SU-DHL-6 (cell line): ENCODE measurements around the gene LPIN1.

Source experiments
- H2AFZ ChIP-seq: fragments of 200-600 bp; sonication (generic); 2 replicates; pipeline ENCODE4 v1.6.1; 2014; ENCODE audit warnings: low read depth, mild to moderate bottlenecking, moderate library complexity, mixed read lengths, antibody characterized with exemption, low read length; ENCODE audit not compliant: severe bottlenecking
- H3F3A ChIP-seq: fragments of 200-600 bp; shearing (Covaris generic); 2 replicates; pipeline ENCODE4 v1.6.0; 2016; ENCODE audit warnings: antibody characterized with exemption, mild to moderate bottlenecking; ENCODE audit not compliant: insufficient read depth
- H3K27ac ChIP-seq: fragments of 200-600 bp; sonication (generic); 2 replicates; pipeline ENCODE4 v1.5.1; 2016; ENCODE audit warnings: low read depth, mild to moderate bottlenecking, low read length, moderate library complexity, mixed read lengths
- H3K27me3 ChIP-seq: fragments of 200-600 bp; sonication (generic), shearing (Covaris generic); 2 replicates; pipeline ENCODE4 v1.6.0; 2014; ENCODE audit warnings: mild to moderate bottlenecking, low read length
- H3K36me3 ChIP-seq: fragments of 200-600 bp; sonication (generic); 2 replicates; pipeline ENCODE4 v1.6.1; 2014; ENCODE audit warnings: mild to moderate bottlenecking, low read length, mixed read lengths
- H3K4me2 ChIP-seq: fragments of 300-600, 200-600 bp; shearing (Covaris generic), sonication (generic); 2 replicates; pipeline ENCODE4 v1.6.0; 2014; ENCODE audit warnings: low read length, low read depth, mild to moderate bottlenecking; ENCODE audit not compliant: poor library complexity, severe bottlenecking
- H3K4me3 ChIP-seq: fragments of 200-600 bp; sonication (generic); 2 replicates; pipeline ENCODE4 v1.5.1; 2014; ENCODE audit warnings: antibody characterized with exemption, low read length, mild to moderate bottlenecking, mixed read lengths; ENCODE audit not compliant: insufficient read depth, poor library complexity, severe bottlenecking
- H3K79me2 ChIP-seq: fragments of 200-600 bp; sonication (generic); 2 replicates; pipeline ENCODE4 v1.6.1; 2014; ENCODE audit warnings: mild to moderate bottlenecking, low read length, moderate library complexity; ENCODE audit not compliant: insufficient read depth
- H3K9ac ChIP-seq: fragments of 200-600 bp; sonication (generic); 2 replicates; pipeline ENCODE4 v1.7.0; 2014; ENCODE audit warnings: mild to moderate bottlenecking, low read length
- H3K9me2 ChIP-seq: fragments of 200-600 bp; sonication (generic); replicated peaks from 2 replicates; pipeline ENCODE4 v1.6.1; 2014; ENCODE audit warnings: low read length; ENCODE audit not compliant: insufficient read depth
- H3K9me3 ChIP-seq: fragments of 200-600 bp; sonication (generic); 2 replicates; pipeline ENCODE4 v1.6.1; 2014; ENCODE audit warnings: low read length, mixed read lengths; ENCODE audit not compliant: insufficient read depth
- H4K20me1 ChIP-seq: fragments of 200-600 bp; sonication (generic); 2 replicates; pipeline ENCODE4 v1.6.1; 2014; ENCODE audit warnings: low read depth, mild to moderate bottlenecking, antibody characterized with exemption, low read length, moderate library complexity, mixed read lengths
- EZH2phosphoT487 ChIP-seq: fragments of 200-600 bp; sonication (generic), shearing (Covaris generic); conservative IDR thresholded peaks from 2 replicates; pipeline ENCODE4 v1.6.1; 2018; ENCODE audit warnings: mild to moderate bottlenecking, antibody characterized with exemption, low read length, moderate library complexity, mixed read lengths
- TF ChIP-seq, protein P1 (sequence below): fragments of 200-600 bp; sonication (generic); IDR thresholded peaks from one replicate; pipeline ENCODE4 v1.5.1; 2017; ENCODE audit warnings: antibody characterized with exemption, mild to moderate bottlenecking, low read length, moderate library complexity; ENCODE audit not compliant: insufficient read depth, poor library complexity, severe bottlenecking

Gene LPIN1

GRCh38 chr2:11829947-11830707 is 83.7 kb downstream of the LPIN1 start:
- Histone ChIP-seq H3F3A (peaks cover 67% of the 10 kb centered on the region), H3K9me2 (no peaks in the 10 kb centered on the region), H3K4me2 (peak overlapping the region; percentile 94), H4K20me1 (no peaks in the 10 kb centered on the region), H3K36me3 (peaks cover 21% of the 10 kb centered on the region; the same call in 1 of the 2 replicates), H3K9ac (peak overlapping the region; percentile 75), H3K27me3 (no peaks in the 10 kb centered on the region), H3K4me3 (peak overlapping the region; percentile 39), H3K9me3 (no peaks in the 10 kb centered on the region), H3K79me2 (no peaks in the 10 kb centered on the region), H3K27ac (peak overlapping the region; percentile 97), H2AFZ (peak overlapping the region; percentile 25)
- TF ChIP-seq, protein P1, sequence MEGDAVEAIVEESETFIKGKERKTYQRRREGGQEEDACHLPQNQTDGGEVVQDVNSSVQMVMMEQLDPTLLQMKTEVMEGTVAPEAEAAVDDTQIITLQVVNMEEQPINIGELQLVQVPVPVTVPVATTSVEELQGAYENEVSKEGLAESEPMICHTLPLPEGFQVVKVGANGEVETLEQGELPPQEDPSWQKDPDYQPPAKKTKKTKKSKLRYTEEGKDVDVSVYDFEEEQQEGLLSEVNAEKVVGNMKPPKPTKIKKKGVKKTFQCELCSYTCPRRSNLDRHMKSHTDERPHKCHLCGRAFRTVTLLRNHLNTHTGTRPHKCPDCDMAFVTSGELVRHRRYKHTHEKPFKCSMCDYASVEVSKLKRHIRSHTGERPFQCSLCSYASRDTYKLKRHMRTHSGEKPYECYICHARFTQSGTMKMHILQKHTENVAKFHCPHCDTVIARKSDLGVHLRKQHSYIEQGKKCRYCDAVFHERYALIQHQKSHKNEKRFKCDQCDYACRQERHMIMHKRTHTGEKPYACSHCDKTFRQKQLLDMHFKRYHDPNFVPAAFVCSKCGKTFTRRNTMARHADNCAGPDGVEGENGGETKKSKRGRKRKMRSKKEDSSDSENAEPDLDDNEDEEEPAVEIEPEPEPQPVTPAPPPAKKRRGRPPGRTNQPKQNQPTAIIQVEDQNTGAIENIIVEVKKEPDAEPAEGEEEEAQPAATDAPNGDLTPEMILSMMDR: no peak
- TF ChIP-seq EZH2phosphoT487: no peak

GRCh38 chr2:11830708-11831301 is 84.4 kb downstream of the LPIN1 start:
- Histone ChIP-seq H3K4me3 (peak overlapping the region; percentile 39), H3K36me3 (peaks cover 16% of the 10 kb centered on the region; the same call in 1 of the 2 replicates), H2AFZ (no peak overlapping the region), H3K9me2 (no peaks in the 10 kb centered on the region), H4K20me1 (no peaks in the 10 kb centered on the region), H3K9ac (peak overlapping the region; percentile 75), H3K4me2 (peak overlapping the region; percentile 94), H3K27me3 (no peaks in the 10 kb centered on the region), H3K9me3 (no peaks in the 10 kb centered on the region), H3F3A (peaks cover 71% of the 10 kb centered on the region), H3K27ac (peak overlapping the region; percentile 97), H3K79me2 (no peaks in the 10 kb centered on the region)
- TF ChIP-seq EZH2phosphoT487: no peak
- TF ChIP-seq, protein P1: no peak

DNA sequence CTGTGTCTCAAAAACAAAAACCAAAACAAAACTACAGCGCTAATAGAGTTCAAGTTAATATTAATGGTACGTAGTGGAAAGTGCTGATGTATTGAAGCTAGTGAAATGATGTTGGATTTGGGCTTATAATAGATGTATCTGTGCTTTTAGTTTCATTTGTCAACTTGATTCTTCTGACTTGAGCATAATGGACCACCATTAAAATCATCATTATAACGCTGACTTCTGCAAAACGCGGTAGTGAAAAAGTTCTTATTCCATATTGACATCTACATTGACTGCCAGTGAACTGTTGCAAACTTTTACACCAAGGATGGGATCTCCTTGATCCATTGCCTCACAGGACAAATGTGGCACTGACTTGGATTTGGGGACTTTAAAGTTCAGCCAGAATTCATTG is 85.0 kb downstream of the LPIN1 start:
- Histone ChIP-seq H3K9me2 (no peaks in the 10 kb centered on the region), H3F3A (peaks cover 68% of the 10 kb centered on the region), H3K4me3 (no peak overlapping the region), H3K79me2 (no peaks in the 10 kb centered on the region), H4K20me1 (no peaks in the 10 kb centered on the region), H2AFZ (no peak overlapping the region), H3K9me3 (no peaks in the 10 kb centered on the region), H3K27me3 (no peaks in the 10 kb centered on the region), H3K9ac (peak overlapping the region; percentile 75), H3K36me3 (0 out of 2 replicates have a peak, but pooled peaks cover 11% of the 10 kb centered on the region), H3K27ac (peak overlapping the region; percentile 97), H3K4me2 (peak overlapping the region; percentile 94)
- TF ChIP-seq, protein P1: no peak
- TF ChIP-seq EZH2phosphoT487: no peak
